ENCODE results near the gene RBM27. TPM values are rescaled to one million over a fixed set of nuclear protein-coding genes. Genes with fewer than 3 reads are reported as not detected.
"Not testable (repeated sequence)": the region's sequence is repeated elsewhere in the genome, so short reads cannot be mapped to it uniquely, and the experiment has no call there.

Gene RBM27
- total RNA-seq, 1 donor from 2014 or later = 17.0 TPM

GRCh38 chr5:146188358-146188757 lies 15.0 kb upstream of the RBM27 start:
- H3K4me1 ChIP-seq = no peaks in the 10 kb centered on the region
- no peak overlapping the region for H3K27ac ChIP-seq
- DNase-seq (no peak), ATAC-seq (no peak)
- no peaks in the 10 kb centered on the region for H3K36me3 ChIP-seq
- no peak for TF ChIP-seq CTCF (IDR thresholded peaks at IDR 0.05)
- intact Hi-C loops (cut with DNase I) = no loop called here
- no peaks in the 10 kb centered on the region for H3K27me3 ChIP-seq (ENCODE audit: low read depth)
- H3K9me3 ChIP-seq = no peaks in the 10 kb centered on the region
- no peak overlapping the region for H3K4me3 ChIP-seq

GRCh38 chr5:146192571-146193043 lies 10.8 kb upstream of the RBM27 start:
- Histone ChIP-seq H3K27ac (no peak overlapping the region), H3K27me3 (ENCODE audit: low read depth) (no peaks in the 10 kb centered on the region), H3K9me3 (no peaks in the 10 kb centered on the region), H3K4me3 (no peak overlapping the region), H3K4me1 (no peaks in the 10 kb centered on the region), H3K36me3 (no peaks in the 10 kb centered on the region)
- no peak for TF ChIP-seq CTCF (IDR thresholded peaks at IDR 0.05)
- DNase-seq (no peak), ATAC-seq (no peak)
- intact Hi-C loops (cut with DNase I) = no loop called here

DNA sequence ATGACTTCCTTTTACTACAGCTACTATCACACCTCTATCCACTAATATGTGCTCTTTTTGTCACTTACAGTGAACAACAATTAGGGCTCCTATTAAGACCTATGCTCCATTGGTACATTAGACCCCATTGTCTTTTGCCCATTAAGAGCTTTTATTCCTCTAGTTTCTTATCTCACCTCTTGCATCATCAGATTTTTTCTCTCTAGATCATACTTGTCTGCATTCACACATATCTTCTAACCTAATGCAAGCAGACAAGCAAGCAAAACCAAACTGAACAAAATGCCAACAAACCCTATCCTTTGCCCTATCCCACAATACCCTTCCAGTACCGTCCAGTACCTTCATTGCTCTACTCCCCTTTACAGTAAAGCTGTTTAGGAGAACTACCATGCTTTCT lies 10.1 kb upstream of the RBM27 start:
- ATAC-seq (no peak), DNase-seq (no peak)
- no peaks in the 10 kb centered on the region for H3K4me1 ChIP-seq
- H3K36me3 ChIP-seq = no peaks in the 10 kb centered on the region
- no peak overlapping the region for H3K27ac ChIP-seq
- no peak for TF ChIP-seq CTCF (IDR thresholded peaks at IDR 0.05)
- no peaks in the 10 kb centered on the region for H3K9me3 ChIP-seq
- no peaks in the 10 kb centered on the region for H3K27me3 ChIP-seq (ENCODE audit: low read depth)
- no peak overlapping the region for H3K4me3 ChIP-seq
- intact Hi-C loops (cut with DNase I) = no loop called here

DNA sequence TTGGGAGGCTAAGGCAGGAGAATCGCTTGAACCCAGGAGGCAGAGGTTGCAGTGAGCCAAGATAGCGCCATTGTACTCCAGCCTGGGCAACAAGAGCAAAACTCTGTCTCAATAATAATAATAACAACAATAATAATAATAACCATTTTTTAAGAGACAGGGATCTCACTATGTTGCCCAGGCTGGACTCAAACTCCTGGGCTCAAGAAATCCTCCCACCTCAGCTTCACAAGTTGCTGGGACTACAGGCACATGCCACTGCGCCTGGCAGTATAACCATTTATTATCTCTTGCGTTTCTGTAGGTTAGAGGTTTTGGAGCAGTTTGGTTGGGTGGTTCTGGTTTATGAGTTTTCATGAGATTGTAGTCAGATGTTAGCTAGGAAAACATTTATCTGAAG lies 8.4 kb upstream of the RBM27 start:
- ATAC-seq = not testable (repeated sequence)

DNA sequence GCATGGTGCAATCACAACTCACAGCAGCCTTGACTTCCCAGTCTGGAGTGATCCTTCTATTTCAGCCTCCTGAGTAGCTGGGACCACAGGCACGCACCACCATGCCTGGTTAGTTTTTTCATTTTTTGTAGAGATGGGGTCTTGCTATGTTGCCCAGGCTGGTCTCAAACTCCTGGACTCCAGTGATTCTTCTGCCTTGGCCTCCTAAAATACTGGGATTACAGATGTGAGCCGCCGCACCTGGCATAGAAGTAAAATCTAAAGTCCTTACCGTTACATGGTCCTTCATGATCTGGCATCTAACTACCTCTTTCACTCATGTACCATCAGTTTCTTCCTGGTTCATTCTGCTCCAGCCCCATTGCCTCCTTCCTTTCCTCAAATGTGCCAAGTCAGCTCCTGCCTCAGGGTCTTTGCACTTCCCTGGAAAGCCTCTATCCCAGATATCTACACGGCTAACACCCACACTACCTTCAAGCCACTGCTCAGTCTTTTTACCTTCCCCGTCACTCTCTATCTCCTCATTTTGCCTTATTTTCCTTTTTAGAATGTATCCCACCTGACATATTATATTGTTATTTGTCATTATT lies 6.9 kb upstream of the RBM27 start:
- H3K27me3 ChIP-seq (ENCODE audit: low read depth) = no peaks in the 10 kb centered on the region
- H3K27ac ChIP-seq = no peak overlapping the region
- H3K9me3 ChIP-seq = no peaks in the 10 kb centered on the region
- H3K36me3 ChIP-seq = no peaks in the 10 kb centered on the region
- intact Hi-C loops (cut with DNase I) = no loop called here
- no peak for ATAC-seq
- no peaks in the 10 kb centered on the region for H3K4me1 ChIP-seq
- no peak overlapping the region for H3K4me3 ChIP-seq
- DNase-seq = no peak
- no peak for TF ChIP-seq CTCF (IDR thresholded peaks at IDR 0.05)

More for the DNA sequence above, 8.4 kb upstream of the RBM27 start:
- H3K27me3 ChIP-seq (ENCODE audit: low read depth); DNase-seq; H3K27ac ChIP-seq; H3K9me3 ChIP-seq; H3K4me3 ChIP-seq; intact Hi-C loops (cut with DNase I); H3K4me1 ChIP-seq; H3K36me3 ChIP-seq: not testable (repeated sequence)

DNA sequence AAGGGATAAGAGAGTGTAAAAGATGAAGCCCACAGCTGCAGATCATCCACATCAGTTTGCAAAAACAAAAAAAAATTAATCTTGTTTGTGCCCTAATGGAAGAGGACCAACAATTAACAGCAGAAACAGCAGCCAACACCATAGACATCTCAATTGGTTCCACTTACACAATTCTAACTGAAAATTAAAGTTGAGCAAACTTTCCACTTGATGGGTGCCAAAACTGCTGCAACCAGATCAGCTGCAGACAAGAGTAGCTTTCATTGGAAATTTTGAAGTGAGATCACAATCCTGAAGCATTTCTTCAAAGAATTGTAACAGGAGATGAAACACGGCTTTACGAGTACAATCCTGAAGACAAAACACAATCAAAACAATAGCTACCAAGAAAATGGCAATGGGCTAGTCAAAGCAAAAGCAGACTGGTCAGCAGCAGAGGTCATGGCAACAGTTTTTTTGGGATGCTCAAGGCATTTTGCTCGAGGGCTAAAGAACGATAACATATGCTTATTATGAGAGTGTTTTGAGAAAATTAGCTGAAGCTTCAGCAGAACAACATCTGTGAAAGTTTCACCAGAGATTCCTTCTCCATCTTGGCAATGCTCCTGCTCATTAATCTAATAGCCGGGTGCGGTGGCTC lies 4.1 kb upstream of the RBM27 start:
- H3K27ac ChIP-seq = peak overlapping the region; percentile 31
- DNase-seq = no peak
- H3K4me1 ChIP-seq = peaks cover 3% of the 10 kb centered on the region
- H3K9me3 ChIP-seq = no peaks in the 10 kb centered on the region
- intact Hi-C loops (cut with DNase I) = no loop called here
- H3K4me3 ChIP-seq = no peak overlapping the region
- no peak for TF ChIP-seq CTCF (IDR thresholded peaks at IDR 0.05)
- no peak for ATAC-seq
- H3K27me3 ChIP-seq (ENCODE audit: low read depth) = no peaks in the 10 kb centered on the region
- no peaks in the 10 kb centered on the region for H3K36me3 ChIP-seq

DNA sequence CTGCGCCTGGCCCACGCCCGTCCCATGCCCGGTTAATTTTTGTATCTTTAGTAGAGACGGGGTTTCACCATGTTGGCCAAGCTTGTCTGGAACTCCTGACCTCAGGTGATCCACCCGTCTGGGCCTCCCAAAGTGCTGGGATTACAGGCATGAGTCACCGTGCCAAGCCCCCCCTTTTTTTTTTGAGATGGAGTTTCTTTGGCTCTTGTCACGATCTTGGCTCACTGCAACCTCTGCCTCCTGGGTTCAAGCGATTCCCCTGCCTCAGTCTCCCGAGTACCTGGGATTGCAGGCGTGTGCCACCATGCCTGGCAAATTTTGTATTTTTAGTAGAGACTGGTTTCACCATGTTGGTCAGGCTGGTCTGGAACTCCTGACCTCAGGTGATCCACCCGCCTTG lies 1.6 kb upstream of the RBM27 start:
- H3K4me3 ChIP-seq; H3K27me3 ChIP-seq (ENCODE audit: low read depth); H3K36me3 ChIP-seq; DNase-seq; intact Hi-C loops (cut with DNase I); H3K27ac ChIP-seq; H3K9me3 ChIP-seq; ATAC-seq: not testable (repeated sequence)
- H3K4me1 ChIP-seq = peaks cover 23% of the 10 kb centered on the region

Measured in lower lobe of right lung (tissue), 2 donors.